Endodermal cell (in vitro differentiated cells): ENCODE measurements around the gene BCOR. TPM values are rescaled to one million over a fixed set of nuclear protein-coding genes. Genes with fewer than 3 reads are reported as not detected.

ENCODE experiments used
- DNase-seq: peaks from one replicate; pipeline ENCODE4 v3.0.0-alpha.2; 2017
- H3K27ac ChIP-seq: 2 replicates; pipeline ENCODE4 v1.5.1; 2013; ENCODE audit warnings: mild to moderate bottlenecking, low read depth, low read length, moderate library complexity
- H3K27me3 ChIP-seq: 2 replicates; pipeline ENCODE4 v1.6.1; 2013; ENCODE audit warnings: mild to moderate bottlenecking, low read length, moderate library complexity; ENCODE audit not compliant: insufficient read depth, control insufficient read depth, poor library complexity, severe bottlenecking
- H3K36me3 ChIP-seq: 2 replicates; pipeline ENCODE4 v1.7.0; 2013; ENCODE audit warnings: mild to moderate bottlenecking, low read length, moderate library complexity; ENCODE audit not compliant: control insufficient read depth, insufficient read depth
- H3K4me1 ChIP-seq: one replicate; pipeline ENCODE4 v1.7.0; 2013; ENCODE audit warnings: low read length; ENCODE audit not compliant: control insufficient read depth, insufficient read depth
- H3K4me3 ChIP-seq: 2 replicates; pipeline ENCODE4 v1.5.1; 2013; ENCODE audit warnings: mild to moderate bottlenecking, low read length, moderate library complexity
- H3K9ac ChIP-seq: 2 replicates; pipeline ENCODE4 v1.6.1; 2013; ENCODE audit warnings: mild to moderate bottlenecking, low read length, moderate library complexity; ENCODE audit not compliant: poor library complexity, severe bottlenecking; ENCODE audit errors: extremely low read depth
- H3K9me3 ChIP-seq: 2 replicates; pipeline ENCODE4 v1.6.1; 2013; ENCODE audit warnings: mild to moderate bottlenecking, low read length, moderate library complexity; ENCODE audit not compliant: control insufficient read depth
- H3K27ac Mint-ChIP-seq: 2 replicates; pipeline ENCODE4 v1.8.0; 2020; ENCODE audit warnings: mixed read lengths
- H3K27me3 Mint-ChIP-seq: 2 replicates; pipeline ENCODE4 v1.8.0; 2021; ENCODE audit warnings: mild to moderate bottlenecking, mixed read lengths; ENCODE audit not compliant: insufficient read depth
- H3K36me3 Mint-ChIP-seq: 2 replicates; pipeline ENCODE4 v1.8.0; 2020; ENCODE audit warnings: low read depth, mixed read lengths
- H3K4me1 Mint-ChIP-seq: 2 replicates; pipeline ENCODE4 v1.8.0; 2020; ENCODE audit warnings: mixed read lengths
- H3K4me3 Mint-ChIP-seq: 2 replicates; pipeline ENCODE4 v1.8.0; 2020; ENCODE audit warnings: mild to moderate bottlenecking, moderate library complexity, mixed read lengths
- H3K9me3 Mint-ChIP-seq: 2 replicates; pipeline ENCODE4 v1.8.0; 2020; ENCODE audit warnings: mild to moderate bottlenecking, mixed read lengths
- WGBS, 2 experiments: methylation state at CpG; one replicate each; pipeline versions ENCODE4 v1.1.5 to v1.1.7; 2013; ENCODE audit warnings: missing lambda C conversion rate in 2 of 2, mixed read lengths in 1 of 2; ENCODE audit not compliant: insufficient coverage in 1 of 2, insufficient read length in 1 of 2; 5-methylcytosine and 5-hydroxymethylcytosine counted together
- total RNA-seq, 2 donors: library from RNA; stranded (reverse); fragmentation: NEBNext Ultra II Directional in 1 of 2; extraction: Animal tissue kit (Norgen Biotek cat#: 25700) in 1 of 2; gene quantifications; 2 replicates in 1 of 2; 3 replicates in 1 of 2; pipeline ENCODE4 v1.2.1, GENCODE V29; 2021
- TF ChIP-seq, protein P1 (sequence below): fragments of 200-600 bp; sonication (generic); conservative IDR thresholded peaks from 2 replicates; pipeline ENCODE4 v1.5.0; 2021; ENCODE audit warnings: antibody characterized with exemption, mild to moderate bottlenecking

BCOR gene
- total RNA-seq, 2 donors from 2014 or later: 31.3 to 37.9 TPM

DNA sequence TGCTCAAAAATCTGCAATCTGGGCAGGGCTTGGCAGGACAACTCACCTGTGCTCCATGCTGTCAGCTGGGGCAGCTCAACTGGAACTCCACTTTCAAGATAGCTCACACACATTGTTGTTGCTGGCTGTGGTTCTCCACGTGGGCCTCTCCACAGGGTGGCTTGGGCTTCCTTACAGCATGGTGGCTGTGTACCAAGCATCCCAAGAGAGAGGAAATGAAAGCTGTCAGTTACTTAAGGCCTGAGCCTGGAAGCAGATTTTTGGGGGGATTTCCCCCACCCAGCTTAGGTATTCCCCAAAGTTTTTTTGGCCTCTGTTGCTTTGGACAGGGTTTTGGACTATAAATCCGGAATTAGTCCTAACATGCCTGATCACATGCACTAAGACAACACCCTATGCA, 81.0 kb downstream of the BCOR start:
- H3K36me3 ChIP-seq: no peaks in the 10 kb centered on the region
- peaks cover 11% of the 10 kb centered on the region for H3K9me3 Mint-ChIP-seq
- peaks cover 16% of the 10 kb centered on the region for H3K27me3 ChIP-seq
- H3K4me1 Mint-ChIP-seq: peaks cover 5% of the 10 kb centered on the region
- TF ChIP-seq, protein P1, sequence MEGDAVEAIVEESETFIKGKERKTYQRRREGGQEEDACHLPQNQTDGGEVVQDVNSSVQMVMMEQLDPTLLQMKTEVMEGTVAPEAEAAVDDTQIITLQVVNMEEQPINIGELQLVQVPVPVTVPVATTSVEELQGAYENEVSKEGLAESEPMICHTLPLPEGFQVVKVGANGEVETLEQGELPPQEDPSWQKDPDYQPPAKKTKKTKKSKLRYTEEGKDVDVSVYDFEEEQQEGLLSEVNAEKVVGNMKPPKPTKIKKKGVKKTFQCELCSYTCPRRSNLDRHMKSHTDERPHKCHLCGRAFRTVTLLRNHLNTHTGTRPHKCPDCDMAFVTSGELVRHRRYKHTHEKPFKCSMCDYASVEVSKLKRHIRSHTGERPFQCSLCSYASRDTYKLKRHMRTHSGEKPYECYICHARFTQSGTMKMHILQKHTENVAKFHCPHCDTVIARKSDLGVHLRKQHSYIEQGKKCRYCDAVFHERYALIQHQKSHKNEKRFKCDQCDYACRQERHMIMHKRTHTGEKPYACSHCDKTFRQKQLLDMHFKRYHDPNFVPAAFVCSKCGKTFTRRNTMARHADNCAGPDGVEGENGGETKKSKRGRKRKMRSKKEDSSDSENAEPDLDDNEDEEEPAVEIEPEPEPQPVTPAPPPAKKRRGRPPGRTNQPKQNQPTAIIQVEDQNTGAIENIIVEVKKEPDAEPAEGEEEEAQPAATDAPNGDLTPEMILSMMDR: no peak
- no peak overlapping the region for H3K9ac ChIP-seq
- peaks cover 37% of the 10 kb centered on the region for H3K27me3 Mint-ChIP-seq
- no peak overlapping the region for H3K4me3 ChIP-seq
- no peaks in the 10 kb centered on the region for H3K4me1 ChIP-seq
- no peak overlapping the region for H3K27ac ChIP-seq
- H3K9me3 ChIP-seq: no peaks in the 10 kb centered on the region
- H3K36me3 Mint-ChIP-seq: no peaks in the 10 kb centered on the region
- no peak for DNase-seq
- 83% methylated on average over 2 of the region's 2 CpGs; no CpG with 5 or more reads in 1 of the 2 experiments for WGBS, 2 experiments
- H3K4me3 Mint-ChIP-seq: no peak overlapping the region
- H3K27ac Mint-ChIP-seq: no peak overlapping the region

- Mint-ChIP-seq H3K4me3 (peak overlapping the region; percentile 58), H3K27me3 (peaks cover 48% of the 10 kb centered on the region), H3K36me3 (no peaks in the 10 kb centered on the region)
Observed at GRCh38 chrX:40015693-40016092, 82.1 kb downstream of the BCOR start.

DNA sequence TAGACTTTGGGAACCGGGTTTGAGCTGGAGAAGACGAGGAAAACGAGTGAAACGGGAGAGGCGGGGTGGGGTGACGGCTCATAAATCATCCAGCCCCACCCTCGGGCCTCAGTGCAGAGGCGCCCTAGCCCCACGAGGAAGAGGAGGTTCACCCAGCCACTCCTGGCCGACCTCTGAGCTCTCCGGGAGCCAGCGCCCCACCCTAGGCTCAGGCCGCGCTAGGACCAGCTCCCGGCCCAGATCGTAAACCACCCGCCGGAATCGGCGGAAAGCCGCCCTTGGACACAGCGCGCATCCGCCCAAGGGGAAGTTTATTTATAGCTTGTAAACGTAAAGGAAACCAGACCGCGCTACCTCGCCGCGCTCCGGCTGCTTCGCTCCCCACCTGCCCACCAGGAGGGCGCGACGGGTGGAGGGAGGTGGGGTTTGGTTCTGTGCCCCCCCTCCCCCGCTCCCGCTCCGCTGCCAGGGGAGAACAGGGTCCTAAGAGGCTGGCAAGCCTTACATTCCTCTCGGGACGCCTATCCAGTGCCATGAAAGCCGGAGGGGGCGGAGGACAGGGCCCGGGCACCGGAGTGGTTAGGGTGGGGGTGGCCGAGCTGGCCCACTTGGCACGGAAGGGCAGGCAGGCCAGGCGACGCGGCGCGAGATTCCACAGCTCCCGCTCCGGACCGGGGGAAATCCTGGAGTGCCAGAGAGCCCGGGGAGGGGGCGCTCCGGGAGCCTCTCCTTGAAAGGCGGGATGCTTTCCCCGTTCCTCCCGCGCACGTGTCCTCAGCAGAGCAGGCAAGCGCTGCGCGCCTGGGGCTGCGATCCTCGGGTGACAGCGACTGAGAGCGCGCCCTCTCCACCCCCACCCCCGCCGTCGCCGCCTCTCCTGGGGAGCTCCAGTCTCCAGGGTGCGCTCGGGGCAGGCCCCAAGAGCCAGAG, 84.2 kb downstream of the BCOR start:
- H3K27ac ChIP-seq: peak overlapping the region; percentile 72
- no peak overlapping the region for H3K27ac Mint-ChIP-seq
- DNase-seq: peak; percentile 87
- no peaks in the 10 kb centered on the region for H3K9me3 ChIP-seq
- H3K4me3 ChIP-seq: peak overlapping the region; percentile 70
- peak overlapping the region; percentile 58 for H3K4me3 Mint-ChIP-seq
- H3K27me3 Mint-ChIP-seq: peaks cover 69% of the 10 kb centered on the region
- H3K4me1 Mint-ChIP-seq: peaks cover 24% of the 10 kb centered on the region
- TF ChIP-seq, protein P1: no peak
- no peaks in the 10 kb centered on the region for H3K36me3 ChIP-seq
- peaks cover 38% of the 10 kb centered on the region for H3K27me3 ChIP-seq
- no peak overlapping the region for H3K9ac ChIP-seq
- peaks cover 10% of the 10 kb centered on the region for H3K9me3 Mint-ChIP-seq
- H3K36me3 Mint-ChIP-seq: no peaks in the 10 kb centered on the region
- 0 to 1% methylated on average over 3 to 66 of the region's 76 CpGs for WGBS, 2 experiments
- no peaks in the 10 kb centered on the region for H3K4me1 ChIP-seq

More at GRCh38 chrX:40015693-40016092, 82.1 kb downstream of the BCOR start:
- H3K27me3 ChIP-seq: peaks cover 27% of the 10 kb centered on the region
- peaks cover 12% of the 10 kb centered on the region for H3K4me1 Mint-ChIP-seq
- no peak overlapping the region for H3K9ac ChIP-seq
- H3K9me3 Mint-ChIP-seq: peaks cover 10% of the 10 kb centered on the region
- WGBS, 2 experiments: 0 to 66% methylated on average over 1 to 4 of the region's 4 CpGs
- H3K36me3 ChIP-seq: no peaks in the 10 kb centered on the region
- H3K27ac ChIP-seq: no peak overlapping the region
- TF ChIP-seq, protein P1: no peak
- H3K27ac Mint-ChIP-seq: no peak overlapping the region
- DNase-seq: no peak
- H3K9me3 ChIP-seq: no peaks in the 10 kb centered on the region
- no peaks in the 10 kb centered on the region for H3K4me1 ChIP-seq
- no peak overlapping the region for H3K4me3 ChIP-seq
